Measurements from ENCODE around the gene MTRR.

GRCh38 chr5:7904170-7904569 lies 35.2 kb downstream of the MTRR start:
- TF ChIP-seq SPI1 (IDR thresholded peaks at IDR 0.05; ENCODE audit: low read depth, low read length), result no peak
- TF ChIP-seq POLR2A (IDR thresholded peaks at IDR 0.05; ENCODE audit: low read depth, low read length), result no peak
- TF ChIP-seq POLR2AphosphoS5 (IDR thresholded peaks at IDR 0.05; ENCODE audit: low read depth, low read length), result no peak
- no peak for TF ChIP-seq TAF1 (IDR thresholded peaks at IDR 0.05; ENCODE audit: low read depth, low read length)
